WTC11 (cell line): ENCODE data around the gene DCAF6. TPM values are rescaled to one million over a fixed set of nuclear protein-coding genes. Genes with fewer than 3 reads are reported as not detected.

Source experiments
- ESRRA ChIP-seq: sonication (generic); formaldehyde crosslinking; IDR thresholded peaks from 2 replicates; pipeline ENCODE4 v1.8.1; 2022; ENCODE audit warnings: mild to moderate bottlenecking, missing genetic modification reagents, borderline replicate concordance
- ETV6 ChIP-seq: sonication (generic); formaldehyde crosslinking; IDR thresholded peaks from 2 replicates; pipeline ENCODE4 v1.8.1; 2022; ENCODE audit warnings: mild to moderate bottlenecking, missing genetic modification reagents
- FOXJ3 ChIP-seq: sonication (generic); formaldehyde crosslinking; IDR thresholded peaks from 2 replicates; pipeline ENCODE4 v1.9.0; 2021; ENCODE audit warnings: missing genetic modification reagents, mild to moderate bottlenecking, borderline replicate concordance
- FOXK1 ChIP-seq: sonication (generic); formaldehyde crosslinking; IDR thresholded peaks from 2 replicates; pipeline ENCODE4 v1.8.0; 2022; ENCODE audit warnings: mild to moderate bottlenecking, moderate library complexity, missing genetic modification reagents
- FOXP4 ChIP-seq: sonication (generic); formaldehyde crosslinking; IDR thresholded peaks from 2 replicates; pipeline ENCODE4 v1.8.0; 2022; ENCODE audit warnings: mild to moderate bottlenecking, missing genetic modification reagents
- IRF2 ChIP-seq: sonication (generic); formaldehyde crosslinking; IDR thresholded peaks from 2 replicates; pipeline ENCODE4 v1.8.0; 2022; ENCODE audit warnings: low read depth, missing genetic modification reagents, borderline replicate concordance
- JAZF1 ChIP-seq: fragments of 250-450 bp; sonication (Bioruptor Pico); IDR thresholded peaks from 2 replicates; pipeline ENCODE4 v1.9.0; 2021; ENCODE audit warnings: moderate library complexity, mild to moderate bottlenecking, inconsistent platforms
- KAT7 ChIP-seq: sonication (generic); formaldehyde crosslinking; IDR thresholded peaks from 2 replicates; pipeline ENCODE4 v1.8.1; 2023; ENCODE audit warnings: missing genetic modification reagents, mild to moderate bottlenecking, borderline replicate concordance
- NFATC4 ChIP-seq: fragments of 250-450 bp; sonication (Bioruptor Pico); IDR thresholded peaks from 2 replicates; pipeline ENCODE4 v1.9.0; 2021; ENCODE audit warnings: mild to moderate bottlenecking
- NFYB ChIP-seq: sonication (generic); formaldehyde crosslinking; conservative IDR thresholded peaks from 2 replicates; pipeline ENCODE4 v1.8.0; 2022; ENCODE audit warnings: low read depth, missing genetic modification reagents
- NR2C2 ChIP-seq: sonication (generic); formaldehyde crosslinking; IDR thresholded peaks from 2 replicates; pipeline ENCODE4 v1.8.0; 2022; ENCODE audit warnings: mild to moderate bottlenecking, missing genetic modification reagents
- PRRX2 ChIP-seq: fragments of 250-450 bp; sonication (Bioruptor Pico); IDR thresholded peaks from 2 replicates; pipeline ENCODE4 v1.8.0; 2021; ENCODE audit warnings: mild to moderate bottlenecking
- SMAD3 ChIP-seq: sonication (generic); formaldehyde crosslinking; IDR thresholded peaks from 2 replicates; pipeline ENCODE4 v1.8.0; 2022; ENCODE audit warnings: missing genetic modification reagents, mild to moderate bottlenecking, borderline replicate concordance
- TEAD1 ChIP-seq: sonication (generic); formaldehyde crosslinking; IDR thresholded peaks from 2 replicates; pipeline ENCODE4 v1.8.0; 2022; ENCODE audit warnings: mild to moderate bottlenecking, missing genetic modification reagents
- TEAD4 ChIP-seq: sonication (generic); formaldehyde crosslinking; IDR thresholded peaks from 2 replicates; pipeline ENCODE4 v1.8.0; 2022; ENCODE audit warnings: mild to moderate bottlenecking, missing genetic modification reagents
- USF1 ChIP-seq: sonication (generic); formaldehyde crosslinking; IDR thresholded peaks from 2 replicates; pipeline ENCODE4 v1.8.0; 2022; ENCODE audit warnings: mild to moderate bottlenecking, missing genetic modification reagents
- ZBTB21 ChIP-seq: sonication (generic); formaldehyde crosslinking; IDR thresholded peaks from 2 replicates; pipeline ENCODE4 v1.8.1; 2023; ENCODE audit warnings: mild to moderate bottlenecking, missing genetic modification reagents, borderline replicate concordance
- ZNF121 ChIP-seq: sonication (generic); formaldehyde crosslinking; IDR thresholded peaks from 2 replicates; pipeline ENCODE4 v1.8.0; 2023; ENCODE audit warnings: missing genetic modification reagents
- ZNF138 ChIP-seq: sonication (generic); formaldehyde crosslinking; conservative IDR thresholded peaks from 2 replicates; pipeline ENCODE4 v1.8.1; 2022; ENCODE audit warnings: mild to moderate bottlenecking, moderate library complexity, missing genetic modification reagents
- ZNF232 ChIP-seq: sonication (generic); formaldehyde crosslinking; IDR thresholded peaks from 2 replicates; pipeline ENCODE4 v1.8.0; 2022; ENCODE audit warnings: mild to moderate bottlenecking, missing genetic modification reagents
- ZNF281 ChIP-seq: sonication (generic); formaldehyde crosslinking; IDR thresholded peaks from 2 replicates; pipeline ENCODE4 v1.8.0; 2023; ENCODE audit warnings: mild to moderate bottlenecking, missing genetic modification reagents
- ZNF317 ChIP-seq: sonication (generic); formaldehyde crosslinking; IDR thresholded peaks from 2 replicates; pipeline ENCODE4 v1.8.1; 2023; ENCODE audit warnings: low read depth, mild to moderate bottlenecking, moderate library complexity, missing genetic modification reagents, borderline replicate concordance
- ZNF423 ChIP-seq: fragments of 250-450 bp; sonication (Bioruptor Pico); IDR thresholded peaks from 2 replicates; pipeline ENCODE4 v2.1.2; 2022; ENCODE audit warnings: mild to moderate bottlenecking, moderate library complexity
- ZNF671 ChIP-seq: fragments of 250-450 bp; sonication (Bioruptor Pico); IDR thresholded peaks from 2 replicates; pipeline ENCODE4 v1.8.0; 2021; ENCODE audit warnings: mild to moderate bottlenecking
- total RNA-seq: library from RNA; stranded (reverse); gene quantifications from 3 replicates; pipeline ENCODE4 v1.2.3, GENCODE V29; 2021
- TF ChIP-seq, protein P1 (sequence below): sonication (generic); formaldehyde crosslinking; IDR thresholded peaks from 2 replicates; pipeline ENCODE4 v1.8.1; 2022; ENCODE audit warnings: mild to moderate bottlenecking, moderate library complexity, missing genetic modification reagents
- TF ChIP-seq, protein P2 (sequence below): sonication (generic); formaldehyde crosslinking; IDR thresholded peaks from 2 replicates; pipeline ENCODE4 v1.8.0; 2022; ENCODE audit warnings: mild to moderate bottlenecking, missing genetic modification reagents
- TF ChIP-seq, protein P3 (sequence below): fragments of 250-450 bp; sonication (Bioruptor Pico); IDR thresholded peaks from 2 replicates; pipeline ENCODE4 v1.9.0; 2021; ENCODE audit warnings: mild to moderate bottlenecking
- TF ChIP-seq, protein P4 (sequence below): sonication (generic); formaldehyde crosslinking; conservative IDR thresholded peaks from 2 replicates; pipeline ENCODE4 v1.8.1; 2023; ENCODE audit warnings: mild to moderate bottlenecking, low read depth, missing genetic modification reagents, moderate library complexity

The DCAF6 gene
- total RNA-seq, 1 experiment from 2014 or later: 13.5 TPM

- TF ChIP-seq USF1 (CRISPR knock-in tag) (no peak), ZNF138 (CRISPR knock-in tag) (no peak), FOXK1 (CRISPR knock-in tag) (no peak), ZBTB21 (CRISPR knock-in tag) (no peak), ZNF121 (no peak), FOXJ3 (CRISPR knock-in tag) (no peak), ESRRA (CRISPR knock-in tag) (no peak), ETV6 (CRISPR knock-in tag) (no peak), ZNF423 (CRISPR knock-in tag) (no peak), FOXP4 (CRISPR knock-in tag) (peak; percentile 26; the same call in 1 of the 2 replicates), ZNF317 (CRISPR knock-in tag) (no peak), NFYB (CRISPR knock-in tag) (0 out of 2 replicates have a peak, but pooled peaks have one; percentile 5), SMAD3 (no peak), IRF2 (CRISPR knock-in tag) (no peak), NR2C2 (CRISPR knock-in tag) (no peak), JAZF1 (CRISPR knock-in tag) (no peak), TEAD4 (CRISPR knock-in tag) (no peak), NFATC4 (CRISPR knock-in tag) (no peak), ZNF281 (CRISPR knock-in tag) (no peak), KAT7 (CRISPR knock-in tag) (no peak), ZNF671 (CRISPR knock-in tag) (no peak), ZNF232 (0 out of 2 replicates have a peak, but pooled peaks have one; percentile 75), TEAD1 (CRISPR knock-in tag) (0 out of 2 replicates have a peak, but pooled peaks have one; percentile 21), PRRX2 (CRISPR knock-in tag) (no peak)
- TF ChIP-seq, protein P1, sequence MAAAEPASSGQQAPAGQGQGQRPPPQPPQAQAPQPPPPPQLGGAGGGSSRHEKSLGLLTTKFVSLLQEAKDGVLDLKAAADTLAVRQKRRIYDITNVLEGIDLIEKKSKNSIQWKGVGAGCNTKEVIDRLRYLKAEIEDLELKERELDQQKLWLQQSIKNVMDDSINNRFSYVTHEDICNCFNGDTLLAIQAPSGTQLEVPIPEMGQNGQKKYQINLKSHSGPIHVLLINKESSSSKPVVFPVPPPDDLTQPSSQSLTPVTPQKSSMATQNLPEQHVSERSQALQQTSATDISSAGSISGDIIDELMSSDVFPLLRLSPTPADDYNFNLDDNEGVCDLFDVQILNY: peak; percentile 79
- TF ChIP-seq, protein P2, sequence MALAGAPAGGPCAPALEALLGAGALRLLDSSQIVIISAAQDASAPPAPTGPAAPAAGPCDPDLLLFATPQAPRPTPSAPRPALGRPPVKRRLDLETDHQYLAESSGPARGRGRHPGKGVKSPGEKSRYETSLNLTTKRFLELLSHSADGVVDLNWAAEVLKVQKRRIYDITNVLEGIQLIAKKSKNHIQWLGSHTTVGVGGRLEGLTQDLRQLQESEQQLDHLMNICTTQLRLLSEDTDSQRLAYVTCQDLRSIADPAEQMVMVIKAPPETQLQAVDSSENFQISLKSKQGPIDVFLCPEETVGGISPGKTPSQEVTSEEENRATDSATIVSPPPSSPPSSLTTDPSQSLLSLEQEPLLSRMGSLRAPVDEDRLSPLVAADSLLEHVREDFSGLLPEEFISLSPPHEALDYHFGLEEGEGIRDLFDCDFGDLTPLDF: no peak
- TF ChIP-seq, protein P3, sequence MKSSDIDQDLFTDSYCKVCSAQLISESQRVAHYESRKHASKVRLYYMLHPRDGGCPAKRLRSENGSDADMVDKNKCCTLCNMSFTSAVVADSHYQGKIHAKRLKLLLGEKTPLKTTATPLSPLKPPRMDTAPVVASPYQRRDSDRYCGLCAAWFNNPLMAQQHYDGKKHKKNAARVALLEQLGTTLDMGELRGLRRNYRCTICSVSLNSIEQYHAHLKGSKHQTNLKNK (CRISPR knock-in tag): no peak
- TF ChIP-seq, protein P4, sequence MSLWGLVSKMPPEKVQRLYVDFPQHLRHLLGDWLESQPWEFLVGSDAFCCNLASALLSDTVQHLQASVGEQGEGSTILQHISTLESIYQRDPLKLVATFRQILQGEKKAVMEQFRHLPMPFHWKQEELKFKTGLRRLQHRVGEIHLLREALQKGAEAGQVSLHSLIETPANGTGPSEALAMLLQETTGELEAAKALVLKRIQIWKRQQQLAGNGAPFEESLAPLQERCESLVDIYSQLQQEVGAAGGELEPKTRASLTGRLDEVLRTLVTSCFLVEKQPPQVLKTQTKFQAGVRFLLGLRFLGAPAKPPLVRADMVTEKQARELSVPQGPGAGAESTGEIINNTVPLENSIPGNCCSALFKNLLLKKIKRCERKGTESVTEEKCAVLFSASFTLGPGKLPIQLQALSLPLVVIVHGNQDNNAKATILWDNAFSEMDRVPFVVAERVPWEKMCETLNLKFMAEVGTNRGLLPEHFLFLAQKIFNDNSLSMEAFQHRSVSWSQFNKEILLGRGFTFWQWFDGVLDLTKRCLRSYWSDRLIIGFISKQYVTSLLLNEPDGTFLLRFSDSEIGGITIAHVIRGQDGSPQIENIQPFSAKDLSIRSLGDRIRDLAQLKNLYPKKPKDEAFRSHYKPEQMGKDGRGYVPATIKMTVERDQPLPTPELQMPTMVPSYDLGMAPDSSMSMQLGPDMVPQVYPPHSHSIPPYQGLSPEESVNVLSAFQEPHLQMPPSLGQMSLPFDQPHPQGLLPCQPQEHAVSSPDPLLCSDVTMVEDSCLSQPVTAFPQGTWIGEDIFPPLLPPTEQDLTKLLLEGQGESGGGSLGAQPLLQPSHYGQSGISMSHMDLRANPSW (CRISPR knock-in tag): no peak
These were observed 1.0 kb upstream of the DCAF6 start (continued) for GRCh38 chr1:167935216-167936067.
